OCI-LY3 (cell line): ENCODE measurements around the gene DNAH17.

Source experiments
- EZH2phosphoT487 ChIP-seq: fragments of 200-600 bp; shearing (Covaris generic); IDR thresholded peaks from 2 replicates; pipeline ENCODE4 v1.6.1; 2018; ENCODE audit warnings: antibody characterized with exemption, mixed run types, low read depth
- TF ChIP-seq, protein P1 (sequence below): fragments of 200-600, 300-600 bp; sonication (generic); IDR thresholded peaks from 2 replicates; pipeline ENCODE4 v1.5.1; 2014; ENCODE audit warnings: antibody characterized with exemption, low read length, low read depth

DNA sequence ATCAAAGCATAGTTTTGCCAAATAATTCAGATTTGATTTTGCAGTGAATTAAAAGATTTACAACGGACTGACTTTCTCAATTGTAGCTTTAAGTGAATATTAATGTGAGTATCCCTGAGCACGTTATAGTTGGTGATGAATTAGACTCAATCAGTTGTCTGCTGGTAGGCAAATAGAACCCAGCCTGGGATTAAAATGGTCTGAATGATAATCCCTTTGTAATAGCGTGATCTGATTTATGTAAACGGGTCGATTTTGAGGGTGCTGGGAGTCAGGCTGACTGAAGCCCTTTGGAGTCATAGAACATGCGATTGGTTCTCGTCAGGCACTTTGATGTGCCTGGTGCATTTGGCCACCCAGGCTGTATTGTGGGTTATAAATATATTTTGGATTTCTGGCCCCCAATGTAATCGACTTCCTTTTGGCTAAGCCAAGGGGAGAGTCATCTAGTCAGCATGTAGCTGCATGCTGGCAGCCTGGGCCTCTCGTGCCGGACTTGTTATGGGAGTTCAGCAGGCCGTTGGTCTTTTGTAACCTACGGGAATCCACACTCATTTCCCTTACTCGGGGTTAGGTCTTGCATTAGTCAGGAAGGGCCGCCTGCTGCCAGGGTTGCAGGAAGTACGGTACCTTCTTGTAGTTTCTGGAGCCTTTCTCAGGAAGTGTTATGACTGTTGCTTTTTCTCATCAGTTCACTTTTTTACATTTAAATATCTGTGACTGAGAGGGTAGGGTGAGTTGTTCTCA is 193.3 kb downstream of the DNAH17 start:
- TF ChIP-seq, protein P1, sequence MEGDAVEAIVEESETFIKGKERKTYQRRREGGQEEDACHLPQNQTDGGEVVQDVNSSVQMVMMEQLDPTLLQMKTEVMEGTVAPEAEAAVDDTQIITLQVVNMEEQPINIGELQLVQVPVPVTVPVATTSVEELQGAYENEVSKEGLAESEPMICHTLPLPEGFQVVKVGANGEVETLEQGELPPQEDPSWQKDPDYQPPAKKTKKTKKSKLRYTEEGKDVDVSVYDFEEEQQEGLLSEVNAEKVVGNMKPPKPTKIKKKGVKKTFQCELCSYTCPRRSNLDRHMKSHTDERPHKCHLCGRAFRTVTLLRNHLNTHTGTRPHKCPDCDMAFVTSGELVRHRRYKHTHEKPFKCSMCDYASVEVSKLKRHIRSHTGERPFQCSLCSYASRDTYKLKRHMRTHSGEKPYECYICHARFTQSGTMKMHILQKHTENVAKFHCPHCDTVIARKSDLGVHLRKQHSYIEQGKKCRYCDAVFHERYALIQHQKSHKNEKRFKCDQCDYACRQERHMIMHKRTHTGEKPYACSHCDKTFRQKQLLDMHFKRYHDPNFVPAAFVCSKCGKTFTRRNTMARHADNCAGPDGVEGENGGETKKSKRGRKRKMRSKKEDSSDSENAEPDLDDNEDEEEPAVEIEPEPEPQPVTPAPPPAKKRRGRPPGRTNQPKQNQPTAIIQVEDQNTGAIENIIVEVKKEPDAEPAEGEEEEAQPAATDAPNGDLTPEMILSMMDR: no peak
- TF ChIP-seq EZH2phosphoT487: no peak
